Chondrocyte (in vitro differentiated cells): Measurements from ENCODE around the gene RNASE12. TPM values are rescaled to one million over a fixed set of nuclear protein-coding genes. Genes with fewer than 3 reads are reported as not detected.

ENCODE experiments used
- DNase-seq: peaks from one replicate; pipeline ENCODE4 v3.0.0; 2021; ENCODE audit warnings: mixed read lengths, low spot score
- H3K27ac Mint-ChIP-seq: one replicate; pipeline ENCODE4 v1.8.0; 2021; ENCODE audit warnings: mild to moderate bottlenecking, moderate library complexity, mixed read lengths; ENCODE audit not compliant: unreplicated experiment
- H3K27me3 Mint-ChIP-seq: 2 replicates; pipeline ENCODE4 v1.8.0; 2021; ENCODE audit warnings: low read depth, mixed read lengths
- H3K36me3 Mint-ChIP-seq: 2 replicates; pipeline ENCODE4 v1.8.0; 2021; ENCODE audit warnings: low read depth, mixed read lengths
- H3K4me1 Mint-ChIP-seq: 2 replicates; pipeline ENCODE4 v1.8.0; 2021; ENCODE audit warnings: low read depth, mild to moderate bottlenecking, mixed read lengths
- H3K4me3 Mint-ChIP-seq: one replicate; pipeline ENCODE4 v1.8.0; 2021; ENCODE audit warnings: mild to moderate bottlenecking, moderate library complexity, mixed read lengths; ENCODE audit not compliant: unreplicated experiment
- H3K9me3 Mint-ChIP-seq: 2 replicates; pipeline ENCODE4 v1.8.0; 2021; ENCODE audit warnings: low read depth, mixed read lengths
- total RNA-seq: library from RNA; stranded (reverse); gene quantifications from 3 replicates; pipeline ENCODE4 v1.2.1, GENCODE V29; 2021
- TF ChIP-seq, protein P1 (sequence below): fragments of 200-600 bp; sonication (generic); IDR thresholded peaks from 2 replicates; pipeline ENCODE4 v1.5.0; 2021; ENCODE audit warnings: antibody characterized with exemption, mild to moderate bottlenecking, moderate library complexity

Gene RNASE12
- total RNA-seq, 1 donor from 2014 or later: not detected

DNA sequence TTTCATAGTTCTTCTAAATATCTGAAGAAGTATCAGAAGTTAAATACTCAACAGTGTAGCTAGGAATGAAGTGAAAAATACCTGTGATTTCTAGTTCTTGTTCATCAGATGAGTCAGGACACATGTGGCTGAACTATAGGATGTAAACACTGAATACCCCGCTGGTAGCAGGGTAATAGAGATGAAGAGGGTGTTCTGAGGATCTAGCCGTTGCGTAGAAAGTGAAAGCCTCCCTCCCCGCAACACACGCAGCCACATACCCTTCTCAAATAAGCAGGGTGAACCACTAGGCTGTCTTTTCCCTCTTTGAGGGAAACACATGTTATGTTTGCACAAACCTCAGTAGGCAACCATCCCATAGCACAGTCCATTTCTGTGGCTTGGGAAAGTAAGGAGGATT, 16.4 kb upstream of the RNASE12 start:
- Mint-ChIP-seq H3K4me3 (no peak overlapping the region), H3K36me3 (no peaks in the 10 kb centered on the region), H3K4me1 (no peaks in the 10 kb centered on the region), H3K27ac (no peak overlapping the region), H3K9me3 (no peaks in the 10 kb centered on the region), H3K27me3 (no peaks in the 10 kb centered on the region)
- TF ChIP-seq, protein P1, sequence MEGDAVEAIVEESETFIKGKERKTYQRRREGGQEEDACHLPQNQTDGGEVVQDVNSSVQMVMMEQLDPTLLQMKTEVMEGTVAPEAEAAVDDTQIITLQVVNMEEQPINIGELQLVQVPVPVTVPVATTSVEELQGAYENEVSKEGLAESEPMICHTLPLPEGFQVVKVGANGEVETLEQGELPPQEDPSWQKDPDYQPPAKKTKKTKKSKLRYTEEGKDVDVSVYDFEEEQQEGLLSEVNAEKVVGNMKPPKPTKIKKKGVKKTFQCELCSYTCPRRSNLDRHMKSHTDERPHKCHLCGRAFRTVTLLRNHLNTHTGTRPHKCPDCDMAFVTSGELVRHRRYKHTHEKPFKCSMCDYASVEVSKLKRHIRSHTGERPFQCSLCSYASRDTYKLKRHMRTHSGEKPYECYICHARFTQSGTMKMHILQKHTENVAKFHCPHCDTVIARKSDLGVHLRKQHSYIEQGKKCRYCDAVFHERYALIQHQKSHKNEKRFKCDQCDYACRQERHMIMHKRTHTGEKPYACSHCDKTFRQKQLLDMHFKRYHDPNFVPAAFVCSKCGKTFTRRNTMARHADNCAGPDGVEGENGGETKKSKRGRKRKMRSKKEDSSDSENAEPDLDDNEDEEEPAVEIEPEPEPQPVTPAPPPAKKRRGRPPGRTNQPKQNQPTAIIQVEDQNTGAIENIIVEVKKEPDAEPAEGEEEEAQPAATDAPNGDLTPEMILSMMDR: no peak
- no peak for DNase-seq

DNA sequence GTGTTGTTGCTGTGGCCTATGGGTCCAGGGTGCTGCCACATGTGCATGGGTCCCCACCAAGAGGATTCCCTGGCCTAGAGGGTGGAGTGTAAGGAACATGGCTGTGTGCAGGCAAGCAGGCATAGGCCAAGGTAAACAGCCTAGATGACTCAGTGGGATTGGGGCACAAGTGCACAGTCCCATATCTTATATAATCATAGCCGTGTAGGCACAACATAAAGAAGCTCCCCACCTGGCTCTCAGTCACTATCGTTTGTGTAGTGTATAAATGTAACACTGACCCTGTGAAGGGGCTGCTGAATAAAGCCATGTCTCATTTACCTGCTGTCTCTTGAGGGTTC, 15.7 kb upstream of the RNASE12 start:
- H3K27me3 Mint-ChIP-seq: no peaks in the 10 kb centered on the region
- no peaks in the 10 kb centered on the region for H3K36me3 Mint-ChIP-seq
- TF ChIP-seq, protein P1: no peak
- H3K4me3 Mint-ChIP-seq: no peak overlapping the region
- no peaks in the 10 kb centered on the region for H3K9me3 Mint-ChIP-seq
- no peak for DNase-seq
- H3K4me1 Mint-ChIP-seq: no peaks in the 10 kb centered on the region
- H3K27ac Mint-ChIP-seq: no peak overlapping the region

DNA sequence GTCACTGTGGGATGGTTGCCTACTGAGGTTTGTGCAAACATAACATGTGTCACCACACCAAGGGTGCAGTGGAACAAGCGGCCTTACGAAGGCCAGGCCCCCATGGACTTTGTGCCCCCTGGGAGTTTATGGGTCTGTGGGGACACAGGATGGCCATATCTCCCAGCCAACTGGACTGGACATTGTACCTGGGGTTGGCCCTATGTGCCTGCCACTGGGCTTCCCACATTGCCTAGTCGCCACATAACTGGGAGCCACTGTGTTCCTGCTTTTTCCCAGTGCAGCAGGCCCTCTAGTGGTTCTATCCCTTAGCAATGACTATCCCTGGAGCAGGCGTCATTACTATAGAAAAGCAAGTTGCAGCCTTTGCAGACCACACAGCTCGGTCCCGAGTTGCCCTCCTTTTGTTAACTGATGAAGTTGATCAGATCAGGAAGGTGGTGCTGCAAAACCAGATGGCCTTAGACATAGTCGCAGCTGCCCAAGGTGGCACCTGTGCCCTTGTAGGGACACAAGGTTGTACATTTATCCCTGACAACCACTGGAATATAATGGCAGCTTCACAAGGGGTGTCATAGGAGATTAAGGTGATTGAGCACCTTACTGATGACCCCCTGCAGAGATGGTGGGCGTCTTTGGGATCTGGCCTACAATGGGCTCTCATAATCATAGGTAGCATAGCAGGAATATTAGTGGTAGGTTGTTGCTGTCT, 15.2 kb upstream of the RNASE12 start:
- no peak for DNase-seq
- Mint-ChIP-seq H3K4me3 (no peak overlapping the region), H3K27ac (no peak overlapping the region), H3K36me3 (no peaks in the 10 kb centered on the region), H3K9me3 (no peaks in the 10 kb centered on the region), H3K27me3 (no peaks in the 10 kb centered on the region), H3K4me1 (no peaks in the 10 kb centered on the region)
- TF ChIP-seq, protein P1: peak; percentile 67

DNA sequence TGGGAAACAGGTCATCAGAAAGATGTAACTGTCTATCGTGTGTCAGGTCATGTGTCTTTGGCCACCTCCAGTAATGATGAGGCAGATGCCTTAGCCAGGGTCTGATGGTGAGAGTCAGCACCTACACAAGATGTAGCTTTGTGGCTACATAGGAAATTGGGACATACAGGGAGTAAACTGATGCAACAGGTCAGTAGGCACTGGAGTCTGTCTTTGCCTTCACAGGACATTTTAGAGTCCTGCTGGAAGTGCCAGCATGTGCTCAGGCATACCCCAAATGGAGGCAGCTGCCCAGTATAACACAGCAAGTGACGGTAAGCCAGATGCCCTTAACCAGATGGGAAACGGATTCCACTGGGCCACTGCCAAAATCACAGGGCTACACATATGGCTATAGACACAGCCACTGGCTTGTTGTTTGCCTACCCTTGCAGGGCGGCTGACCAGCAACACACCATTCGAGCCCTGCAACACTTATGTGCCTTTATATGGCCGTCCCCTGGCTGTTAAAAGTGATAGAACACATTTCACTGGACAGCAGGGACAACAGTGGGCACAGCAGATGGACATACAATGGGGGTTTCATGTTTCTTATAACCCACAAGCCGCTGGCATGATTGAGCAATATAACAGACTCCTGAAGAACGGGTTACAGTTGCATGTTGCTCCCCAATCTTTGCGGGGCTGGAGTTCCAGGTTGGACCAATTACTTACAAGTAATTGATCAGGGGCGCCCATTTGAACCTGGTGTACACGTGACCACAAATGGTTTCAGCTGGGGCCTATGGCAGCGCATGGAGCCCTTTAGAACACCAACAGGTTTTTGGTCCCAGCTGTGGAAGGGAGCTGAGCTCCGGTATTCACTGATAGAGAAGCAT, 12.9 kb upstream of the RNASE12 start:
- H3K4me1 Mint-ChIP-seq: no peaks in the 10 kb centered on the region
- no peaks in the 10 kb centered on the region for H3K9me3 Mint-ChIP-seq
- DNase-seq: no peak
- H3K4me3 Mint-ChIP-seq: no peak overlapping the region
- H3K27ac Mint-ChIP-seq: no peak overlapping the region
- H3K27me3 Mint-ChIP-seq: peaks cover 4% of the 10 kb centered on the region
- TF ChIP-seq, protein P1: no peak
- H3K36me3 Mint-ChIP-seq: no peaks in the 10 kb centered on the region

DNA sequence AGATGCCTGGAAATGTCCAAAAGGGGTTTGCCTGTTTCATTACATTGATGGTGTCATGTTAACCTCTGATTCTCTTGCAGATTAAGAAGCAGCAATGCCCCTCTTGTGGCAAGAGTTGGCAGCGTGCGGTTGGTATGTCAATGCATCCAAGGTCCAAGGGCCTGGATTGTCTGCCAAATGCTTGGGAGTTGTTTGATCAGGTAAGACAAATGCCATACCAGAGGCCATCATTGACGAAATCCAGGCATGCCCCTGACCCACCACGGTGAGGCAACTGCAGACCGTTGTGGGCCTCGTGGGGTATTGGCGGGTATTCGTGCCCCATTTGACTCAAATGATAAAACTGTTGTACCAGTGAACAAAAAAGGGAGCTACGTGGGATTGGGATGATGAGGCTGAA, 11.4 kb upstream of the RNASE12 start:
- no peak for DNase-seq
- Mint-ChIP-seq H3K4me1 (no peaks in the 10 kb centered on the region), H3K27me3 (peaks cover 4% of the 10 kb centered on the region), H3K4me3 (no peak overlapping the region), H3K36me3 (no peaks in the 10 kb centered on the region), H3K9me3 (no peaks in the 10 kb centered on the region), H3K27ac (no peak overlapping the region)
- TF ChIP-seq, protein P1: no peak
